ENCODE results near the gene CCP110. TPM values are rescaled to one million over a fixed set of nuclear protein-coding genes. Genes with fewer than 3 reads are reported as not detected.

CCP110 gene
- total and polyA plus RNA-seq, 2 of the 13 experiments (the other 11 are each of a cell fraction or from before 2014, with no cell fraction given), result 10.0 to 11.1 TPM

DNA sequence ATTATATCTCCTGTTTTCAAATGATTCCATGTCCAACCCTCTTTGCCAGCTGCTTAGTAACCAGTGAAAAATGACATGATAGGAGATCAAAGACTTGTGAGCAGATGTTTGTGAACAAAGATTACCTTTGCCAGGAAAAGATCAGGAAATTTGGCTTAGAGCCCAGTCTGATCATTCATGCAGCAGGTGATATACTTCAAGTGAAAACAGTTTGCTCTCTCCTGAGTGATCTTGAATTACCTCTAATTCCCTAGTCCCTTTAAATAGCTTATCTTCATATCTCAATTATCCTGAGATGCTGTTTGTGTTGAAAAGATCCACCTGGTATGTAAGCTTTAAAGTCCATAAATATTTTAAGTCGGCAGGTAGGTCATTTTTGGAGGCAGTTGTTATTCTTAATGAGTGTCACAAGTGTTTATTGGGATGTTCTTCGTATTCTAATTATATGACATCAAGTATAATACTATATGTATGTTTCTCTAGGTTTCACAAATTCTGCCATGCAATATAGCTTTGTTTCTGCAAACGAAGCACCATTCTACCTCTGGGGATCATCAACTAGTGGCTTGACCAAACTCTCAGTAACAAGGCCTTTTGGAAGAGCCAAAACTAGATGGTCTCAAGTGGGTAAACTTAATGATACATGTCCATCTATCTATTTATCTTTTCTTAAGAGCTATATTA lies 18.5 kb downstream of the CCP110 start (continued):
- no peak for TF ChIP-seq POLR2AphosphoS5 (IDR thresholded peaks at IDR 0.05; ENCODE audit: low read depth, low read length)
- peak; percentile 96 for TF ChIP-seq TEAD3 (CRISPR knock-in tag; optimal IDR thresholded peaks at IDR 0.05; ENCODE audit: borderline replicate concordance)
- TF ChIP-seq SNRNP70 (IDR thresholded peaks at IDR 0.05; ENCODE audit: low read depth, low read length), result no peak
- no peak for TF ChIP-seq ETV6 (CRISPR knock-in tag; conservative IDR thresholded peaks at IDR 0.05)
- no peak for TF ChIP-seq ZNF468 (CRISPR knock-in tag; IDR thresholded peaks at IDR 0.05)
- TF ChIP-seq ZNF274 (CRISPR knock-in tag; IDR thresholded peaks at IDR 0.05), result no peak
- TF ChIP-seq, protein P1, sequence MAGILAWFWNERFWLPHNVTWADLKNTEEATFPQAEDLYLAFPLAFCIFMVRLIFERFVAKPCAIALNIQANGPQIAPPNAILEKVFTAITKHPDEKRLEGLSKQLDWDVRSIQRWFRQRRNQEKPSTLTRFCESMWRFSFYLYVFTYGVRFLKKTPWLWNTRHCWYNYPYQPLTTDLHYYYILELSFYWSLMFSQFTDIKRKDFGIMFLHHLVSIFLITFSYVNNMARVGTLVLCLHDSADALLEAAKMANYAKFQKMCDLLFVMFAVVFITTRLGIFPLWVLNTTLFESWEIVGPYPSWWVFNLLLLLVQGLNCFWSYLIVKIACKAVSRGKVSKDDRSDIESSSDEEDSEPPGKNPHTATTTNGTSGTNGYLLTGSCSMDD (CRISPR knock-in tag; IDR thresholded peaks at IDR 0.05), result no peak
- TF ChIP-seq PHB2 (IDR thresholded peaks at IDR 0.05; ENCODE audit: partially characterized antibody), result no peak
- no peak for TF ChIP-seq ZNF75D (CRISPR knock-in tag; IDR thresholded peaks at IDR 0.05; ENCODE audit: borderline replicate concordance)
- TF ChIP-seq, protein P2, sequence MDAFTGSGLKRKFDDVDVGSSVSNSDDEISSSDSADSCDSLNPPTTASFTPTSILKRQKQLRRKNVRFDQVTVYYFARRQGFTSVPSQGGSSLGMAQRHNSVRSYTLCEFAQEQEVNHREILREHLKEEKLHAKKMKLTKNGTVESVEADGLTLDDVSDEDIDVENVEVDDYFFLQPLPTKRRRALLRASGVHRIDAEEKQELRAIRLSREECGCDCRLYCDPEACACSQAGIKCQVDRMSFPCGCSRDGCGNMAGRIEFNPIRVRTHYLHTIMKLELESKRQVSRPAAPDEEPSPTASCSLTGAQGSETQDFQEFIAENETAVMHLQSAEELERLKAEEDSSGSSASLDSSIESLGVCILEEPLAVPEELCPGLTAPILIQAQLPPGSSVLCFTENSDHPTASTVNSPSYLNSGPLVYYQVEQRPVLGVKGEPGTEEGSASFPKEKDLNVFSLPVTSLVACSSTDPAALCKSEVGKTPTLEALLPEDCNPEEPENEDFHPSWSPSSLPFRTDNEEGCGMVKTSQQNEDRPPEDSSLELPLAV (CRISPR knock-in tag; conservative IDR thresholded peaks at IDR 0.05; ENCODE audit: low read depth), result no peak
- TF ChIP-seq SIX1 (CRISPR knock-in tag; IDR thresholded peaks at IDR 0.05; ENCODE audit: borderline replicate concordance), result peak; percentile 92
- TF ChIP-seq SIN3B (IDR thresholded peaks at IDR 0.05; ENCODE audit: low read length), result no peak
- TF ChIP-seq SYNCRIP (IDR thresholded peaks at IDR 0.05; ENCODE audit: insufficient read depth, low read depth, low read length), result no peak
- TF ChIP-seq SMYD3 (CRISPR knock-in tag; IDR thresholded peaks at IDR 0.05), result peak; percentile 81; the same call in 1 of the 2 replicates
- TF ChIP-seq ZMYM4 (CRISPR knock-in tag; IDR thresholded peaks at IDR 0.05), result peak; percentile 59; the same call in 1 of the 2 replicates
- TF ChIP-seq, protein P3, sequence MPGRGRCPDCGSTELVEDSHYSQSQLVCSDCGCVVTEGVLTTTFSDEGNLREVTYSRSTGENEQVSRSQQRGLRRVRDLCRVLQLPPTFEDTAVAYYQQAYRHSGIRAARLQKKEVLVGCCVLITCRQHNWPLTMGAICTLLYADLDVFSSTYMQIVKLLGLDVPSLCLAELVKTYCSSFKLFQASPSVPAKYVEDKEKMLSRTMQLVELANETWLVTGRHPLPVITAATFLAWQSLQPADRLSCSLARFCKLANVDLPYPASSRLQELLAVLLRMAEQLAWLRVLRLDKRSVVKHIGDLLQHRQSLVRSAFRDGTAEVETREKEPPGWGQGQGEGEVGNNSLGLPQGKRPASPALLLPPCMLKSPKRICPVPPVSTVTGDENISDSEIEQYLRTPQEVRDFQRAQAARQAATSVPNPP (CRISPR knock-in tag; IDR thresholded peaks at IDR 0.05), result no peak
- peak; percentile 87 for TF ChIP-seq PPARG (CRISPR knock-in tag; conservative IDR thresholded peaks at IDR 0.05)
- TF ChIP-seq, protein P4, sequence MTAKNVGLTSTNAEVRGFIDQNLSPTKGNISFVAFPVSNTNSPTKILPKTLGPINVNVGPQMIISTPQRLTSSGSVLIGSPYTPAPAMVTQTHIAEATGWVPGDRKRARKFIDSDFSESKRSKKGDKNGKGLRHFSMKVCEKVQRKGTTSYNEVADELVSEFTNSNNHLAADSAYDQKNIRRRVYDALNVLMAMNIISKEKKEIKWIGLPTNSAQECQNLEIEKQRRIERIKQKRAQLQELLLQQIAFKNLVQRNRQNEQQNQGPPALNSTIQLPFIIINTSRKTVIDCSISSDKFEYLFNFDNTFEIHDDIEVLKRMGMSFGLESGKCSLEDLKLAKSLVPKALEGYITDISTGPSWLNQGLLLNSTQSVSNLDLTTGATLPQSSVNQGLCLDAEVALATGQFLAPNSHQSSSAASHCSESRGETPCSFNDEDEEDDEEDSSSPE (CRISPR knock-in tag; IDR thresholded peaks at IDR 0.05), result 0 out of 2 replicates have a peak, but pooled peaks have one; percentile 45
- no peak for TF ChIP-seq SRSF9 (IDR thresholded peaks at IDR 0.05; ENCODE audit: borderline replicate concordance, insufficient read depth, low read depth, low read length, poor library complexity, severe bottlenecking)
- no peak for TF ChIP-seq ZNF282 (IDR thresholded peaks at IDR 0.05; ENCODE audit: partially characterized antibody)
- TF ChIP-seq ZNF672 (CRISPR knock-in tag; IDR thresholded peaks at IDR 0.05), result no peak
- peak; percentile 81; the same call in 1 of the 2 replicates for TF ChIP-seq HOXA5 (CRISPR knock-in tag; IDR thresholded peaks at IDR 0.05)
- TF ChIP-seq, protein P5, sequence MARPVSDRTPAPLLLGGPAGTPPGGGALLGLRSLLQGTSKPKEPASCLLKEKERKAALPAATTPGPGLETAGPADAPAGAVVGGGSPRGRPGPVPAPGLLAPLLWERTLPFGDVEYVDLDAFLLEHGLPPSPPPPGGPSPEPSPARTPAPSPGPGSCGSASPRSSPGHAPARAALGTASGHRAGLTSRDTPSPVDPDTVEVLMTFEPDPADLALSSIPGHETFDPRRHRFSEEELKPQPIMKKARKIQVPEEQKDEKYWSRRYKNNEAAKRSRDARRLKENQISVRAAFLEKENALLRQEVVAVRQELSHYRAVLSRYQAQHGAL (CRISPR knock-in tag; IDR thresholded peaks at IDR 0.05; ENCODE audit: not compliant biosample characterization), result no peak
- no peak for TF ChIP-seq SRF (IDR thresholded peaks at IDR 0.05; ENCODE audit: low read depth, low read length)
- peak; percentile 37; the same call in 1 of the 2 replicates for TF ChIP-seq ELF1 (CRISPR knock-in tag; IDR thresholded peaks at IDR 0.05)
- no peak for TF ChIP-seq MAFK (conservative IDR thresholded peaks at IDR 0.05 in 1 of 2, IDR thresholded peaks at IDR 0.05 in 1 of 2; ENCODE audit: low read length in 2 of 2)
